ENCODE data around the gene SEPSECS. TPM values are rescaled to one million over a fixed set of nuclear protein-coding genes. Genes with fewer than 3 reads are reported as not detected.

SEPSECS gene
- total and polyA plus RNA-seq, 9 of the 15 experiments (the other 6 are each of a cell fraction or from before 2014, with no cell fraction given), result 3.9 to 17.2 (median 7.9) TPM

GRCh38 chr4:25159837-25160713, at the start of gene SEPSECS (continued):
- TF ChIP-seq SMARCC2 (IDR thresholded peaks at IDR 0.05; ENCODE audit: low read depth), result no peak
- no peak for TF ChIP-seq PHB (CRISPR knock-in tag; IDR thresholded peaks at IDR 0.05)
- TF ChIP-seq SMARCE1 (IDR thresholded peaks at IDR 0.05), result no peak
- 0 out of 2 replicates have a peak, but pooled peaks have one; percentile 76 for TF ChIP-seq NFRKB (IDR thresholded peaks at IDR 0.05; ENCODE audit: low read depth)
- no peak for TF ChIP-seq TCF15 (CRISPR knock-in tag; IDR thresholded peaks at IDR 0.05)
- TF ChIP-seq ZNF695 (CRISPR knock-in tag; IDR thresholded peaks at IDR 0.05), result no peak
- TF ChIP-seq ZNF282 (CRISPR knock-in tag; IDR thresholded peaks at IDR 0.05), result no peak
- TF ChIP-seq, protein P1, sequence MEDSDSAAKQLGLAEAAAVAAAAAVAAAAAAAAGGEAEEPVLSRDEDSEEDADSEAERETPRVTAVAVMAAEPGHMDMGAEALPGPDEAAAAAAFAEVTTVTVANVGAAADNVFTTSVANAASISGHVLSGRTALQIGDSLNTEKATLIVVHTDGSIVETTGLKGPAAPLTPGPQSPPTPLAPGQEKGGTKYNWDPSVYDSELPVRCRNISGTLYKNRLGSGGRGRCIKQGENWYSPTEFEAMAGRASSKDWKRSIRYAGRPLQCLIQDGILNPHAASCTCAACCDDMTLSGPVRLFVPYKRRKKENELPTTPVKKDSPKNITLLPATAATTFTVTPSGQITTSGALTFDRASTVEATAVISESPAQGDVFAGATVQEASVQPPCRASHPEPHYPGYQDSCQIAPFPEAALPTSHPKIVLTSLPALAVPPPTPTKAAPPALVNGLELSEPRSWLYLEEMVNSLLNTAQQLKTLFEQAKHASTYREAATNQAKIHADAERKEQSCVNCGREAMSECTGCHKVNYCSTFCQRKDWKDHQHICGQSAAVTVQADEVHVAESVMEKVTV (CRISPR knock-in tag; IDR thresholded peaks at IDR 0.05), result no peak
- TF ChIP-seq XRCC4 (IDR thresholded peaks at IDR 0.05; ENCODE audit: extremely low read depth, insufficient read depth, insufficient read length), result no peak
- no peak for TF ChIP-seq ZBTB26 (CRISPR knock-in tag; IDR thresholded peaks at IDR 0.05)
- TF ChIP-seq, protein P2, sequence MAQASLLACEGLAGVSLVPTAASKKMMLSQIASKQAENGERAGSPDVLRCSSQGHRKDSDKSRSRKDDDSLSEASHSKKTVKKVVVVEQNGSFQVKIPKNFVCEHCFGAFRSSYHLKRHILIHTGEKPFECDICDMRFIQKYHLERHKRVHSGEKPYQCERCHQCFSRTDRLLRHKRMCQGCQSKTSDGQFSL (CRISPR knock-in tag; IDR thresholded peaks at IDR 0.05), result no peak
- TF ChIP-seq, protein P2 (tag; IDR thresholded peaks at IDR 0.05), result no peak
- TF ChIP-seq ZNF121 (CRISPR knock-in tag; conservative IDR thresholded peaks at IDR 0.05), result no peak
- TF ChIP-seq DLX4 (CRISPR knock-in tag; IDR thresholded peaks at IDR 0.05), result no peak
- peak; percentile 33 for TF ChIP-seq HNRNPLL (IDR thresholded peaks at IDR 0.05; ENCODE audit: low read depth, low read length, poor library complexity, severe bottlenecking)
- no peak for TF ChIP-seq ZC3H8 (IDR thresholded peaks at IDR 0.05)
- no peak for TF ChIP-seq GTF2B (IDR thresholded peaks at IDR 0.05; ENCODE audit: extremely low read depth, insufficient read length)
- TF ChIP-seq ZFX (CRISPR knock-in tag; IDR thresholded peaks at IDR 0.05), result peak; percentile 90
- peak; percentile 86 for TF ChIP-seq TAF1 (IDR thresholded peaks at IDR 0.05; ENCODE audit: control insufficient read depth, extremely low read depth, insufficient read depth, low read length, severe bottlenecking)
- no peak for TF ChIP-seq DDX20 (tag; IDR thresholded peaks at IDR 0.05; ENCODE audit: low read depth)
- TF ChIP-seq NONO (IDR thresholded peaks at IDR 0.05; ENCODE audit: low read depth in 2 of 2, low read length in 1 of 2), result peak in 1 of 2 experiments; percentile 33; a peak in 1 of 4 replicates
- TF ChIP-seq PRPF4 (IDR thresholded peaks at IDR 0.05; ENCODE audit: insufficient read depth, low read depth, low read length, poor library complexity, severe bottlenecking), result no peak
- TF ChIP-seq MTA1 (IDR thresholded peaks at IDR 0.05; ENCODE audit: borderline replicate concordance), result no peak
